Ishikawa (cell line): ENCODE measurements around the gene OR5M8.

Source experiments
- CEBPB ChIP-seq: IDR thresholded peaks from 2 replicates; pipeline ENCODE4 v1.6.1; 2012
- CREB1 ChIP-seq: IDR thresholded peaks from 2 replicates; pipeline ENCODE4 v1.6.1; 2012; ENCODE audit warnings: low read depth
- EGR1 ChIP-seq: IDR thresholded peaks from 2 replicates; pipeline ENCODE4 v1.6.1; 2012
- EP300 ChIP-seq: IDR thresholded peaks from 2 replicates; pipeline ENCODE4 v1.6.1; 2012; ENCODE audit warnings: borderline replicate concordance
- FOXM1 ChIP-seq: IDR thresholded peaks from 2 replicates; pipeline ENCODE4 v1.6.1; 2012; ENCODE audit warnings: low read depth, borderline replicate concordance
- NFIC ChIP-seq: IDR thresholded peaks from 2 replicates; pipeline ENCODE4 v1.6.1; 2012
- RAD21 ChIP-seq: IDR thresholded peaks from 2 replicates; pipeline ENCODE4 v1.6.1; 2012; ENCODE audit warnings: low read depth
- TAF1 ChIP-seq: IDR thresholded peaks from 2 replicates; pipeline ENCODE4 v1.6.1; 2012; ENCODE audit warnings: low read depth, mild to moderate bottlenecking
- TCF12 ChIP-seq: IDR thresholded peaks from 2 replicates; pipeline ENCODE4 v1.6.1; 2012; ENCODE audit warnings: low read depth
- TEAD4 ChIP-seq: IDR thresholded peaks from 2 replicates; pipeline ENCODE4 v1.6.1; 2012
- YY1 ChIP-seq: IDR thresholded peaks from 2 replicates; pipeline ENCODE4 v1.6.1; 2012; ENCODE audit warnings: low read depth
- ZBTB7A ChIP-seq: IDR thresholded peaks from 2 replicates; pipeline ENCODE4 v1.6.1; 2012; ENCODE audit warnings: low read depth
- TF ChIP-seq, protein P1 (sequence below): IDR thresholded peaks from 2 replicates; pipeline ENCODE4 v1.6.1; 2012
- TF ChIP-seq, protein P2 (sequence below): IDR thresholded peaks from 2 replicates; pipeline ENCODE4 v1.6.1; 2012
- TF ChIP-seq, protein P3 (sequence below): IDR thresholded peaks from 2 replicates; pipeline ENCODE4 v1.6.1; 2012; ENCODE audit warnings: low read depth, mild to moderate bottlenecking

Gene OR5M8

DNA sequence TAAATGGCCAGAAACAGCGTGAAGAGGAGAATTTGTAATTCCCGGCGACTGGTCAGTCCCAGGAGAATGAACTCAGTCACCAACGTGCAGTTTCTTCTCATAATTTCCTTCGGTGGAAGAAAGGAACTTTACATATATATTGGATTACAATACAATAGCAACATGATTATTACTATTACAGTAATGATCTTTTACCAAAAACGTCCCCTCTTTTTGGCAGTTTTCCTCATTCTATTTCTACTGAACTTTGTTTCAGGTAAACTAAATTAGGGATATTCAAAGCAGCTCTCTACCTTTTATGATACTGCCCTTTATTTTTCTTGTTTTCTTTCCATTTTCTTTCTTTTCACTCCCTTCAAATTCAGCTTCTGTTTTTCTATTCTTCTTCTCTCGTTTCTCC is at the start of gene OR5M8:
Gene OR5M8 (minus strand): TSS at position 101 of the 400 bp plus-strand sequence. CDS start 0 bp downstream, at position 101.
- TF ChIP-seq TCF12 (no peak), TEAD4 (no peak), NFIC (no peak), ZBTB7A (no peak), FOXM1 (no peak)
- TF ChIP-seq, protein P1, sequence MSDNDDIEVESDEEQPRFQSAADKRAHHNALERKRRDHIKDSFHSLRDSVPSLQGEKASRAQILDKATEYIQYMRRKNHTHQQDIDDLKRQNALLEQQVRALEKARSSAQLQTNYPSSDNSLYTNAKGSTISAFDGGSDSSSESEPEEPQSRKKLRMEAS: no peak
- TF ChIP-seq, protein P2, sequence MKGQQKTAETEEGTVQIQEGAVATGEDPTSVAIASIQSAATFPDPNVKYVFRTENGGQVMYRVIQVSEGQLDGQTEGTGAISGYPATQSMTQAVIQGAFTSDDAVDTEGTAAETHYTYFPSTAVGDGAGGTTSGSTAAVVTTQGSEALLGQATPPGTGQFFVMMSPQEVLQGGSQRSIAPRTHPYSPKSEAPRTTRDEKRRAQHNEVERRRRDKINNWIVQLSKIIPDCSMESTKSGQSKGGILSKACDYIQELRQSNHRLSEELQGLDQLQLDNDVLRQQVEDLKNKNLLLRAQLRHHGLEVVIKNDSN: no peak

DNA sequence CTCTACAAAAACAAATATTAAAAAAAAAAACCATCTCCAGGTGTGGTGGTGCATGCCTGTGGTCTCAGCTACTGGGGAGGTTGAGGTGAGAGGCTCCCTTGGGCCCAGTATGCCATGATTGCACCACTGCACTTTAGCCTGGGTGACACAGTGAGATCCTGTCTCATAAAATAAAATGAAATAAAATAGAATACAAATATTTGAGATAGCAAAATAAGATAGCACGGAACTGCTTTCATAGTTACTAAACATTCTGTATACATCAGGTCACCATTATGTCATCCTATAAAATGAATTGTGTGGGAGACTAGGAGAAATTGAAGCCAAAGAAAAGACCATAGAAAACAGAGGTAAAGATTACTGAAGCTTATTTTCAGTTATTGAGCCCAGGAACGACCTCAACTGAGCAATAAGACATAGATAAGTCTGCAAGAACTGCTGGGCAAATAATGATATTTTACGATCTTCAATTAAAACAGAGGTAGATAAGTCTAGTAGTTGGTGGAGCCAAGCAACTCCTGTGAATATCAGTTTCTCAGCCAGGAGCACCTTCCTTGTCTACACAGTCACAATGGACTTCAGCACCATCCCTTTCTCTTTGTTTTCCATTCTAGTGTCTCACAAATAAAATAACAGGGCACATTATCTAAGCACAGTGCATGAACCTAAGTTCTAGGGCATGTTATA is 42.0 kb upstream of the OR5M8 start:
- no peak for TF ChIP-seq RAD21
- TF ChIP-seq TAF1: no peak
- TF ChIP-seq EGR1: no peak
- no peak for TF ChIP-seq TCF12
- TF ChIP-seq NFIC: no peak
- TF ChIP-seq EP300: no peak
- TF ChIP-seq, protein P2: no peak
- TF ChIP-seq YY1: no peak
- TF ChIP-seq ZBTB7A: no peak
- TF ChIP-seq CREB1: no peak
- TF ChIP-seq, protein P1: no peak
- TF ChIP-seq CEBPB: no peak
- TF ChIP-seq FOXM1: no peak
- no peak for TF ChIP-seq TEAD4
- TF ChIP-seq, protein P3, sequence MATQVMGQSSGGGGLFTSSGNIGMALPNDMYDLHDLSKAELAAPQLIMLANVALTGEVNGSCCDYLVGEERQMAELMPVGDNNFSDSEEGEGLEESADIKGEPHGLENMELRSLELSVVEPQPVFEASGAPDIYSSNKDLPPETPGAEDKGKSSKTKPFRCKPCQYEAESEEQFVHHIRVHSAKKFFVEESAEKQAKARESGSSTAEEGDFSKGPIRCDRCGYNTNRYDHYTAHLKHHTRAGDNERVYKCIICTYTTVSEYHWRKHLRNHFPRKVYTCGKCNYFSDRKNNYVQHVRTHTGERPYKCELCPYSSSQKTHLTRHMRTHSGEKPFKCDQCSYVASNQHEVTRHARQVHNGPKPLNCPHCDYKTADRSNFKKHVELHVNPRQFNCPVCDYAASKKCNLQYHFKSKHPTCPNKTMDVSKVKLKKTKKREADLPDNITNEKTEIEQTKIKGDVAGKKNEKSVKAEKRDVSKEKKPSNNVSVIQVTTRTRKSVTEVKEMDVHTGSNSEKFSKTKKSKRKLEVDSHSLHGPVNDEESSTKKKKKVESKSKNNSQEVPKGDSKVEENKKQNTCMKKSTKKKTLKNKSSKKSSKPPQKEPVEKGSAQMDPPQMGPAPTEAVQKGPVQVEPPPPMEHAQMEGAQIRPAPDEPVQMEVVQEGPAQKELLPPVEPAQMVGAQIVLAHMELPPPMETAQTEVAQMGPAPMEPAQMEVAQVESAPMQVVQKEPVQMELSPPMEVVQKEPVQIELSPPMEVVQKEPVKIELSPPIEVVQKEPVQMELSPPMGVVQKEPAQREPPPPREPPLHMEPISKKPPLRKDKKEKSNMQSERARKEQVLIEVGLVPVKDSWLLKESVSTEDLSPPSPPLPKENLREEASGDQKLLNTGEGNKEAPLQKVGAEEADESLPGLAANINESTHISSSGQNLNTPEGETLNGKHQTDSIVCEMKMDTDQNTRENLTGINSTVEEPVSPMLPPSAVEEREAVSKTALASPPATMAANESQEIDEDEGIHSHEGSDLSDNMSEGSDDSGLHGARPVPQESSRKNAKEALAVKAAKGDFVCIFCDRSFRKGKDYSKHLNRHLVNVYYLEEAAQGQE: no peak

DNA sequence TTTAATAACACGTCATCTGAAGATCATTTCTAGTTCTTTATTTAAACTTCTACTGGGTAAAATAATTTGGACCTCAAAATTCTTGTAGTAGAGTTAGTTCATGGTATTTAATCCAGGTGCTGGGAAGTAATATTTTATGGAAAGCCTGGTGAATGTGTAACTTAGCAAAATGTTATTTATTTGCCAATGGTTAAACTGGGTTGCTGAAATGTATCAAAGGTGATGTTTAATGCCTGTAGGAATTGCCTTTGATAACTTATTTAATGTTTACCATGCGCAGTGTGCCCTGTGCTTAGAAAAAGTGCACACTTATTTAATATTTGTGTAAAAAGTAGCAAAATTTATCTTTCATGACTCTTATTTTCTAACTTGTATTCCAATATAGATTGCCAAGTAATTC is 40.7 kb upstream of the OR5M8 start:
- TF ChIP-seq EGR1 (no peak), FOXM1 (no peak), CEBPB (no peak), NFIC (no peak), TAF1 (no peak), CREB1 (no peak), ZBTB7A (no peak), TEAD4 (no peak), YY1 (no peak), TCF12 (no peak), EP300 (no peak), RAD21 (no peak)
- TF ChIP-seq, protein P1: no peak
- TF ChIP-seq, protein P2: no peak
- TF ChIP-seq, protein P3: no peak

DNA sequence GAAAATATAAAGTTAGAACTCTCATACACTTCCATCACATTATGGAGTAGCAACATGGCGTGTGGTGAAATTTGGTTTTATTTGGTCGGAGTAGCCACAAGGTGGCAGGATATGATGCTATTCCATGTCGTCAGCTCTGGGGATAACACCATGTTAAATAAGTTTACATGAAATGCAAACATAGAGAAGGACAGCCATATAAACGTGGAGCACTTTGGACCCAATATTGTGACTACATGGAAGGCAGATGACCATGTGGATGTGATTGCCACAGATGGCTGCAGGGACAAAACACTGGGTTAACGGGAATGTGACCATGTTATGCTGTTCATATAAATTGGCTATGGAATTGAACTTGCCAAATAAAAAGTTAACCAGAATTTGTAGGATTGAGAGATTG is 30.8 kb upstream of the OR5M8 start:
- TF ChIP-seq, protein P3: no peak
- TF ChIP-seq TCF12 (no peak), TEAD4 (no peak), ZBTB7A (no peak), TAF1 (no peak), YY1 (no peak), CREB1 (no peak), CEBPB (no peak), EP300 (no peak), EGR1 (no peak), FOXM1 (no peak), NFIC (no peak), RAD21 (no peak)
- TF ChIP-seq, protein P1: no peak
- TF ChIP-seq, protein P2: no peak
